NCI-H2107 treated with DMSO at 0.1 percent for 48 hours (cell line): ENCODE data around the gene CAPZA1.
A peak's percentile ranks its signal among the peaks of the same experiment; 100 is the strongest.

Experiments
- DNase-seq: peaks from one replicate; lab custom pipeline; 2025; ENCODE audit not compliant: unreplicated experiment; lab: John Stamatoyannopoulos, UW

The CAPZA1 gene

DNA sequence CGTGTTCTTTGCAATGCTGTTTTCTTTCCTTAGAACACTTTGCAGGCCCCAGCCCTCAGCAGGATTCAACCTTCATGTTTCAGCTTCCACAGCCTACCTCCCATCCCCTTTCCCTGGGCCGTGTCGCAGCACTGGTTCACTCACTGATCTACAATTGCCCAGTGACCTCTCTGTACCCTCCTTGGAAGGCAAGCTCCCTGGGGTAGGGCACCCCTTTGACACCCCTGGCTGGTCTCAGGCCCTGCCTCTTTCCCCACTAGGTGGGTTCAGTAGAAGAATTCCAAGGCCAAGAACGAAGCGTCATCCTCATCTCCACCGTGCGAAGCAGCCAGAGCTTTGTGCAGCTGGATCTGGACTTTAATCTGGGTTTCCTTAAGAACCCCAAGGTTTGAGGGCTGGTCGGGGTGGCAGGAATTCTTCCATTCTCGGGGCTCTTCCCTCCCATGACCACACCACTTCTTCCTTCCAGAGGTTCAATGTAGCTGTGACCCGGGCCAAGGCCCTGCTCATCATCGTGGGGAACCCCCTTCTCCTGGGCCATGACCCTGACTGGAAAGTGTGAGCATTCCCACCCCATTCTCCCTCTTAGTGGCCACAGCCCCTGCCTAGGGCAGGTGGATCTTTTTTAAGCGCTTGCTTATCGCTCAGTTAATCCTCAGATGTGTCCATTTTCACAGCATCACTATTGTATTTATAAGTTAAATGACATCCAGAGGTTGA lies 80.0 kb downstream of the CAPZA1 start:
- no peak for DNase-seq

DNA sequence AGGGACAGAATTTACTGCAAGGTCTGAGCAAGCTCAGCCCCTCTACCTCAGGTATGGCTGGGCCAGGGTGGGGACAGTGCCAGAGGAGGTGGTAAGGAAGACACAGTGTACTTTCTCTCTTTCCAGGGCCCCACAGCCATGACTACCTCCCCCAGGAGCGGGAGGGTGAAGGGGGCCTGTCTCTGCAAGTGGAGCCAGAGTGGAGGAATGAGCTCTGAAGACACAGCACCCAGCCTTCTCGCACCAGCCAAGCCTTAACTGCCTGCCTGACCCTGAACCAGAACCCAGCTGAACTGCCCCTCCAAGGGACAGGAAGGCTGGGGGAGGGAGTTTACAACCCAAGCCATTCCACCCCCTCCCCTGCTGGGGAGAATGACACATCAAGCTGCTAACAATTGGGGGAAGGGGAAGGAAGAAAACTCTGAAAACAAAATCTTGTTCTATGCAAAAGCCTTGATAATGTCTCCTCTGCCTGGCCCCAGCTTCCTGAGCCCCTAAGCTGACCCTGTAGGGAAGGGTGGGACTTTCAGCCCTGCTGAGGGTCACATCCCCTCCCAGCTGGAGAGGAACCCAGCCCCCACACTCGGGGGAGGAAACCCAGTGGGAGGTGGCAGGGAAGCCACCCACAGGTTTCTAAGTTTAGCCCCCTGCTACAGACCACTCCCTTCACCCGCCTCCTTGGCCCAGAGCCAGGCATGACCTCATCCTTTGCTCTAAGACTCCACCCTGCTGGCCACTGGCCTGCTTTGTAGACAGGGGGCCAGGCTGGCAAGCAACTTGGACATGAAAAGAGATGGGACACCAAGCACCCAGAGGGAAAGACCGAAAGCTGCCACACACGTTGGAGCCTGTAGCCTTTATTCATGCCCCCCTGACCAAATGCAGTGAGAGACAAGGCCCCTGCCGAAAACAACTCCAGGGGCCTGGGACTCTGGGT lies 80.9 kb downstream of the CAPZA1 start:
- DNase-seq: peak; percentile 47

DNA sequence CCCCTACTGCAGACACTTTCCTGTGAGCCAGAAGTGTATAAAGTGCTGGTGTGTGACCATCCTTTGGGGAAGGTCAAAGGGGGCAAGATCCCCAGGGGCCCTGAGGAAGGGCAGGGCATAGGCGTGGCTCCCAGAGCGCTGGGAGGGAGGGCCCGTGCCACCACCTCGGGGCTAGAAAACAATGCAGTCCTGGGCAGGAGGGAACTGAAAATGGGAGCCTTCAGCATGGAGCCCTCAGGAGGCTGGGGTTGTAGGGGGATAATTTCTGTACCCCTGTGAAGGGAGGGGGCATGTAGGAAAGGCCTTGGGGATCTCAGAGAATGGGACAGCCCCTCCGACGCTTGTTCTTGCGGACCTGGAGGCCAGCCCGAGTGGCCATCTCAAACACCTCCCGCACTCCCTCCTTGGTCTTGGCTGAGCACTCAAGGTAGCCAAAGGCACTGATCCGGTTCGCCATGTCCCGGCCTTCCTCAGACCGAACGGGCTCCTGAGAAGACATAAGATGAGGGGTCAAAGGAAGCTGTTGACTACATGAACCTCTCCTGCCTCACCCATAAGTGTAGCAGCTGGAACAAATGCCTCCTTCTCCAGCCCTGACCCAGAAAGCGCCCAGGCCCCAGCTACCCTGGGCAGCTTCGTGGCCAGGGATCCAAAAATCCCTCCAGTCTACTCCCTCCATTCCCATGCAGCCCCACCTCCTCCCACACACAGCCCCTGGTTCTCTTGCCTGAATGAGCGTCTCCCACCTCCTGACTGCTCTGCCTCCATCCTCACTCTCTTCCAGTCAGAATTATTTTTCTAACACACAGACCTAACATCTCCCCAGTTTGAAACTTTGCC lies 81.8 kb downstream of the CAPZA1 start:
- no peak for DNase-seq

DNA sequence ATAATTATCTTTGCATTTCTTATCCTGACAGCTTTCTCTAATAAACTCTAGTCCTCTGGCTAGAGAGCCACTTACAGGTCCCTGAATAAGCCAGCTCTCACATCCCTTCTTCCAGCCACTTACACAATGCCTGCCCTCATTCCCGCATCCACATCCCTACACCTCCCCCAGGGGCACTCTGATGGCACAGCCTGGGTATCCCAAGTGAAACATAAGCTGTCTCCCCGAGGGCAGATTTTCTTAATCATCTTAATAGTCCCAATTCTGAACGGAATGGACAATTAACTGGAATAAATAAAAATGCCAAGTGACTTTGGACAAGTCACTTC lies 82.4 kb downstream of the CAPZA1 start:
- DNase-seq: no peak

DNA sequence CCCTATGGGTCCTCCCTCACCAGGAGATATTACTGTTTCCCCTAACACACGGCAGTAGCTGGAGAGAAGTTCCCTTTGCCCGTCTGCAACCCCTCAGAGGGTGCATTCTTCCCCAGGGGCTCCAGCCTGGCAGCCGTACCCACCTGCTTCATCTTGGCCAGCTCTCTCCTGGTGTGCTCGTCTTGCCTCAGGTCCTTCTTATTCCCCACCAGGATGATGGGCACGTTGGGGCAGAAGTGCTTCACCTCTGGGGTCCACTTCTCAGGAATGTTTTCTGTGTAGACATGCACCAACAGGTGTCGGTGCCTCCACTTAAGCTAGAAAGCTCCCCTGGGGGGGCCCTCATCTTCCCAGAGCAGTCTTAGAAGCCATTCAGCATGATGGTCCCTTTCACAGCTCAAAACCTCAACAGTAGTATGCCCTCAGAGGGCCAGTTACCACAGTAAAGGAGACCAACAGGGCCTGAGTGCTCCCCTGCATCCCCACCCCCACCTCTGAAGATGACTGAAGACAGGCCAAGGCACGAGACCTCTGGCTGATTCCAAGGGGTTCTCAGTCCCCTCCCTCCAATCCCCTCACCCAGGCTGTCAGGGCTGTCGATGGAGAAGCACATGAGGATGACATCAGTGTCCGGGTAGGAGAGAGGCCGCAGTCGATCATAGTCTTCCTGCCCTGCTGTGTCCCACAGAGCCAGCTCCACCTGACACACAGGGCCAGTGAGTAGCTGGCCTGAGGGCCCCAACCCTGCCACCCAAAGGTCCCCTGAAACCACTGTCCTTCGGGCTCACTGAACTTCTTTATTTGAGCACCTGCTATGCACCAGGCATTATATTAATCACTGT lies 83.0 kb downstream of the CAPZA1 start:
- DNase-seq: no peak

DNA sequence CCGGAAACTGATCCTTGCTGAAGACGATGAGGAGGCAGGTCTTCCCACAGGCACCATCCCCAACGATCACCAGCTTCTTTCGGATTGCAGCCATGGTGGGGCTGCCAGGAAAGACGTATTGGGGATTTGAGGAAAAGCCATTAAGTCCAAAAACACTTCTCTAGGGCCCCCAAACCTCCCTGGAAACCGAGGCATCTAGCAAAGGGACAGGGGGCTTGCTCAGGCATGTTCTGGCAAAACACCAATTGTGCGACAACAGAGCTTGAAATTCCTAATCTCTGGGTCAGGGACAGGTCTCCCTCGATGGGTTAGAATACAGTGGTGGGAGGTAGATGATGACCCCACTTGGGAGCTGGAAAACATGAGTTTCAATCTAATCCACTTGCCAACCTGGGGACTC lies 84.1 kb downstream of the CAPZA1 start:
- no peak for DNase-seq

DNA sequence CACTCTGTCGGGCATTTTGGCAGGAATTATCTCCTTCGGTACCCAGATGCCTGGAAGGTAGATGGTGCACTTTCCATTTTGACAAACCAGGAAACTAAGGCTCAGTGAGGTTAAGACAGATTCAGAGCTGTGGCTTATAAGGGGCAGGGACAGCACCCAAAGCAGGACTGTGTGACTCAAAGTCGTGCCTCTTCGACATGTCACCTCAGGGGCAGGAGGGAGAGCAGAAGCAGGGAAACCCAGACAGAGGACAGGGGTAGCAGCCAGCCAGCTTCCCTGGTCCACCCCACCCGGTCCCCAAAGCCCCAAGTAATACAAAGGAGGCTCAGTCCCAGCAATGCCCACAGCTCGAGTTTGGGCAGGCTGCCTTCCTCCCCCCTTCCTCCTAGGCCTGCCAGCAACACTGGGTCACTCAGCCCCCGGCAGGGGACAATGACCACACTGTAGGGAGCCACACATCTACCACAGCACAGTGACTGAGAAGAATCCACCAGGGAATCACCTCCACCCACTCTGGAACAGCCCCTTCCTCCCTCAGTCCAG lies 84.8 kb downstream of the CAPZA1 start:
- DNase-seq: no peak

DNA sequence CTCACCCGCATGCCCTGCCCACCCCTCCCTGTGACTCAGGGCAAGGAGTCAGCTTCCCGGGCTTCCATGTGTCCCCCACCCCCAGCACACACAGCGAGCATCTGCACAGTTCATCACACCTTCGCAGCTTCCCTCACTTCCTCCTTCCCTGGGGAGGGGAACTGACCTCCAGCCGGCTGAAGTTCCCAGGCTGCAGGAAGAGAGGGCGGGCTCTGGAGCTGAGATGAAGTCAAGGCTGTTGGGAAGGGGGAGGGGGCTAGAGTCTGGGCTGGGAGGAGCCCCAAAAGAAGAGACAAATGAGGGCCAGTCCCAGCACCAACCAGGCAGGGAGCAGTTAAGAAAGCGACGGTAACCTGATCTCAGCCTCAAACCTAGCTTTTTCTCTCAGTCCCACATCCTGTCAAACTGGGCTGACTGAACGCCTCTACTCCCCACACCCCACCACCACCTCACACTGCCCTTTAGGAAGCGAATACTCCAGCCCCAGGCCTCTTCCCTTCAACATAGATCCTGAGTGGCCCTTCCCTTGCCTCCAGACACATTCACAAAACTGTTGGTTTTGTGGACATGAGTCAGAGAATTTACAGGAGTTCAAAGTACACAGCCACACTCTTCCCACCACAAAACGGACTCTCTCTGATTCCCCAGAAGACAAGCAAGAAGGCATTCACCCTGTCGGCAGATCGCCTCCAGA lies 85.4 kb downstream of the CAPZA1 start:
- DNase-seq: peak; percentile 92

DNA sequence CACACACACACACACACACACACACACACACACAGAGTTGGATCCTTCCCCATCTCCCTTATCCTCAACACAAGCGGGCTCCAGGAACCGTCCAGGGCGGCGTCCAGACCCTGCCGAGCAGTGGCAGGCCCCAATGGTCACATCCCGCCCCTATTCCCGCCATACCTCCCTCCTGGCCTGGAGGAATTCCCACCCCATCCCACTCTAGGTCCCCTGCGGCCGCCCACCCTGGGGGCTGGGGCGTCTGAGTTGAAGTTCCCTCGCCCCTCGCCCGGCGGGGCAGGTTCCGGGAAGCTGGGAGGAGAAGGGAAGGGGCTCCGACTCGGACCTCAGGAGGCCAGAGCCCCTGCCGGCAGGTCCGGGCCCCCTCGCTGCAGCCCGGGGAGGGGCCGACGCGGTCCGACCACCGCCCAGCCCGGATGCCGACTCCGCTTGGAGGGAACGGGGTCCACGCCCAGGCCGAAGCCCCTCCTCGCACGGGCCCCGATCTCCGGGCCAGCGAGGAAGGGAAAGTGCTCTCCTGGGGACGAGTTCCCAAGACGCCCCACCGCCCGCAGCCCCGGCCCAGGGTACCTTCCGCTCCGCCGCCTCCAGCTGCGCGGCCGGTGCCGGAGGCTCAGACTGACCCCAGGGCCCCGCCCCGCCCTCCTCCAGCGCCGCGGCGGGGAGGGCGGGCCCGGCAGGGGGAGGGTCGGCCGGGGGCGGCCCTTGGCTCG lies 87.0 kb downstream of the CAPZA1 start, which contains the start of gene RHOC:
TSS of gene RHOC (minus strand) at position 623 of the 716 bp plus-strand sequence. CDS start 3,328 bp downstream, outside the sequence.
- DNase-seq: no peak

DNA sequence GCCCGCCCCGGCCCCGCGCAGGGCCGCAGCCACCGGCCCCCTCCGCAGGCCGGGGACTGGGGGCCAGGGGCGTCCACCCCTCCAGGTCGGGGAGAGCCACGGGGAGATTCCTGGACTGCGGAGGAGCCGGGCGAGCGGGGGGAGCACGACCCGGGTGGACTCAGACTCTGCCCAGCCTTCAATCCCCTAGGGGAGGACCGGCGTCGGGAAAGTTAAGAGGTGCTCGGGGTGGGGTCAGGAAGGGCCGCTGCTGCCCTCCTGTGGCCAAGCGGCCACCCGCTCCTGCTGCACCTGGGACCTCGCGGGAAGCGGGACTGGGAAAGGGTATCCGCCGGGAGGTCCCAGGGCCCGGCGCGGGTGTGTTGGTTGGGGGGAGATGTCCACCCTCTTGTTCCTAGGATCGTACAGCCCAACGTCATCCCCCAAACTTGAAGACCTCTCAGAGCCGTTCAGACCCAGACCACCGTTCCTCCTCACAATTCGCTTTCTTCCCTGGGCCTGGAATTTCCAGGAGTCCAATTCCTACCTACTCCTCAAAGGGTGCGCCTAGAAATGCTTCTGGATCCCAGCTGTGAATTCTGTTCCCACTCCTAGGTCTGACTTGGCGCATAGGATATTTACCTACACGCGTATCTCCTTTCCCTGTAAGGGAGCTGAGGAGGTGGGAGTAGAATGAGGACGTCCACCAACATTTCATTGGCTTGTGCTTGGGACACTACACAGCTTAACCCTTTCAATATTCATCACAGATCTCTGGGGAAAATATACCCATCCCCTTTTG lies 87.8 kb downstream of the CAPZA1 start:
- DNase-seq: peak; percentile 64

DNA sequence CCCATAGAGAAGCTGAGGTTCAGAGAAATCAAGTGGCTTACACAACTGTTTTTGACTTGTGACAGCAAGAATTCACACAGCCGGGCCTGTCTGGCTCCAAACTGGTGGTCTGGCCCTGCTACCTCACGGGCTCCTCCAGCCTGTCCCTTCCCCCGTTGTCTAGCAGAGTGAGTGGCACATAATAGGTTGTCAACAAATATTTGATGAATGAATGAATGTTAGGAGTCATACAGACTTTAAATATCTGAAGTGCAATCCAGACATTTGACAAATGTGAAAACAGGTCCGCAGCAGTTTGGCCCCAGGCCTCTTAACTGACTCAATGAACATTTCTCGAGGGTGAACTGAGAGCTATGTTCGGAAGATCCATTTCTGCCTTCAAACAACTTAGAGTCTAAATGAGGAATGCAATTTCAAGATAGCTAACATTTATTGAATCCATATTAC lies 88.4 kb downstream of the CAPZA1 start:
- DNase-seq: no peak

DNA sequence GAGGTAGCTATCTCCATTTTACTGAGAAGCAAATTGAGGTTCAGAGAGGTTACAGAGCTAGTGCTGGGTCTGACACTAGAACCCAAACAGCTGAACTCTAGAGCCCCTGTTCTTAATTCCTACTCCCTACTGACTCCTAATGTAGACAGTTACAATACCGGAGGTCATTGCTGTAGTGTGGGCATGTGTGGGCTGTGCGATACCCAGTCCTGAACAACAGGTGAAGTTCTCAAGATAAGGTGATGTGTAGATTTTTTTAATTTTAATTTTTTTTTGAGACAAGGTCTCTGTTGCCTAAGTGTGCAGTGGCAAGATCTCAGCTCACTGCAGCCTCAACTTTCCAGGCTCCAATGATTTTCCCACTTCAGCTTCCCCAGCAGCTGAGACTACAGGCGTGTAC lies 88.9 kb downstream of the CAPZA1 start:
- no peak for DNase-seq

DNA sequence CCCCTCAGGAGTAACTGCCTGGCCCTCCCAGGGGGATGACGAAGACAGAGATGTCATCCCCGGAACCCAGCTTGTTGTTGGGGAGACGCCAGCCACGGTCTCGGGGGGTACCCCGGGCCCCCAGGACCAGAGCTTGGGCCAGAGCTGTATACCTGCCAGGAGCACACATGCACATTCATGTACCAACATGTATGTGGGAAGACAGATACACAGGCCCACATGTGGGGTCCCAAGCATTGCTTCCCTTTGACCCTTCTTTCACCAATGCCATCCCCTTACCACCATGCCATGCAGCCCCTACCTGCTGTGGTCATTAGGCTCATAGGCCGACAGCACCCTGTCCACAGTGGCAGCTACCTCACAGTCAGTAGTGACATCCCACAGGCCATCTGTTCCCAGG lies 90.5 kb downstream of the CAPZA1 start:
- DNase-seq: no peak

DNA sequence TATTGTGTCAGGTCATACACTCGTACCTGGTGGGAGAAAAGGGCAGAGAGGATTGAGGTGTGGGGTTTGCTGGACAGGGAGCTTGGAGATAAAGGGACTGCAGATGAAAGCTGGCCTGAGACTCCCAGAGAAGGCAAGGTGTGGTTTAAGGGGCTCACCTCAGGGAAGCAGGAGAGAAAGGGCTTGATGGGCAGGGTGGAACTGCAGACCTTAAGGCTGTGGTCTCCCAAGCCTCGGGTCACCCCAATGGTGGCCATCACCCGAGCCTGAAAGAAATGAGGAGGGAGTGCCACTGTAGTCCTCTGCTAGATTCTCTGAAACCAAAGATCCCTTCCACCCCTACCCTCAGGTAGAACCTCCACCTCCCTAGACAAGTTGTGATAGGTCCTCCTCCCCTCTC lies 91.0 kb downstream of the CAPZA1 start:
- DNase-seq: no peak

DNA sequence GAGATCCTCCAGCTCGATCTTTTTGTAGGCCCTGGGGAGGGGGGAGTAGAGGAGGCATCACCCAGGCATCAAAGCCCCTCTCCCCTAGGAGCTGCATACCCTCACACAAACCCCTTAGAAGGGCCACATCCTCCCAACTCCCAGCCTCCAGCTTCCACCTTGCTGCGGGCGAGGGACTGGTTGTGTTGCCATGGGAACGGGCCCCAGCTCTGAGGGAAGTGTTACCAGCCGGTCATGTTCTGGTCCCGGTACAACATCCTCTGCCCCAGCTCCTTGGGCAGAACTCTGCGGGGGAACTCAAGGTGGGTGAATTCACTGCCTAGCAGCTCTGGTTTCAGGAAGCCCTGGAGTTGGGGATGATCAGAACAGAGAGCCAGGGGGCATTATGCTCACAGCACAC lies 91.4 kb downstream of the CAPZA1 start:
- no peak for DNase-seq

DNA sequence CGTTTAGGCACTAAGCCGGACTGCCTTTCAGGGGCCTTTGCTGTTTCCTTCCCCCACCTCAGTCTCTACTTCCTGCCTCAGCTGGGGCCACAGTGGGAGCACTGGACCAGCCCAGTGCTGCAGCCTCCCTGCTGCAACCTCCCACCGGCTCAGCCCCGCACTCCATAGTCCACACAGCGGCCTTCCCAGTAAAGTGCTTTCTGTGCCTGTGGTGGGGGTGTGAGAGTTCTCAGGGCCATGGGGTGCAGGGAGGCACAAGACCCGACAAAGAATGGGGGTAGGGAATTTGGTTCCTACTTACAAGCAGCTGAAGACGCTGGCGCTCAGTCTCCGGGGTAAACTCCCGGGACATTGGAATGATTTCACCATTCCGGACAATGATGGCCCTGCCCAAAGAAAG lies 92.0 kb downstream of the CAPZA1 start:
- no peak for DNase-seq

DNA sequence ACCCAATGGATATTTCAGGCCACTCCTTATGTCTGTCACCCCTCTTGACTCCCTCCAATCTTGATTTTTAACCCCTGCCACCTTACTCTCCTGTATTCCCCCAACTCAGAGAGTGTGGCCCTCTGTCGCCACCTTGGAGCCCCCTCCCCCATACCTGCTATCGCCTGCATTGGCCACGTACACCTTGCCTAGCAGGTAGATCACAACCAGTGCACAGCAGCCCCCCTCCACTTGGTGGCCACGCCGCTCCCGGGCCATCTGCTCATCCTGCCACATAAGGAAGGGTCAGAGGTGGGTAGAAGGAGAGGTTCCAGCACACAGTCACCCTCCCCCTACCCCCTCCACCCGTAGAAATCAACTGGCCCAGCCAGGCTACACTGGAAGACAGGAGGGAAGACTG lies 92.6 kb downstream of the CAPZA1 start:
- no peak for DNase-seq

DNA sequence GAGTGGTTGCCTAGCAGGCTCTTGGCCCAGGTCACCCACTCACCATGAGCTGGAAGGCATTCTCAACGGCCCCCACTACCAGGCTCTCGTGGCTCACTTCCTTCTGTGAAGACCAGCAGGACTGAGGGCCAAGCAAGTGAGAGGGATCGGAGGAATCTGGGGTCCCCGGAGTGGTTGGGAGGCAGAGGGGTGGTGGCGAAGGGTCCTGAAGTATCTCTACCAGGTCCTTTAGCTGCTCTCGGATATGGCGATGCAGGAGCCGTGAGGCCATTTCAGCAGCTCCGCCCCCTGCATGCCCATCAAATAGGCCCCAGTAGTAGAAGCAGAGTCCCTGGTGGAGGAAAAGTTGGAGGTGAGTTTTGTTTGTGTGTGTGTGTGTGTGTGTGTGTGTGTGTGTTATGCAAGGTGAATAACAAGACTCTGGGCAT lies 93.1 kb downstream of the CAPZA1 start:
- no peak for DNase-seq
